Measurements from ENCODE around the gene PKD1L1.

The PKD1L1 gene

DNA sequence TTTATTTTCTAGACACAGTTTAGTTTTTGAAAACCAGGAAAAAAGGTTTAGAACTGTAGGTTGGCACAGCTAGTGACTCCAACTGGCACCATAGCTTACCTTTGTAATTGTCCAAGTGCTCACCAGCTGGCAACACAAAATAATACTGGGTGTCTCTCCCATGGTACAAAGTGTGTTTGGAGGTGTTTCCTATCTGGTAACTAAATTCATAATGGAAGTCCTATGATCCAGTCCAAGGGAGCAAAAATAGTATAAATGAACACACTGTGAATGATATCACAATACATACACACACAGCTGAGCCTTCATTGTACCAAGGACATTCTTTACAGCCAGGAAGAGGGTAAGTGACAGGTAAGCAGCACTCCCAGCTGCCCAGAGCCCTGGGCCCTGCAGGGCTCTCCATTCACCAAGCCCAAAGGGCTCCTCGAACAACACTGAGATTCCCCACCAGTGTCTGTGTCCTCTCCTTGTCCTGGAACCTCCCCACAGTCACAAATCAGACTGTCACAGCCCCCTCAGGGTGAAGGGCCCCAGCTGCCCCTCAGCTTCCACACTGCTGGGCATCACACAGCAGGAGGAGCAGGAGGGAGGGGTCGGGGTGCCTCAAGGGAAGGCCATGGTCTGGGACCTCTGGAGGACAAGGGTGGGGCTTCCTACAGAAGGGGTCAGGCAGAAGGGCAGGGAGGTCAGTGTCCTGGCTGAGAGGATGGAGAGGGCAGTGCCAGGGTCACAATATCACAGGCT is 72.1 kb downstream of the PKD1L1 start:
- DNase-seq (ENCODE audit: low read depth in 3 of 3, low spot score in 1 of 3), result no peak

DNA sequence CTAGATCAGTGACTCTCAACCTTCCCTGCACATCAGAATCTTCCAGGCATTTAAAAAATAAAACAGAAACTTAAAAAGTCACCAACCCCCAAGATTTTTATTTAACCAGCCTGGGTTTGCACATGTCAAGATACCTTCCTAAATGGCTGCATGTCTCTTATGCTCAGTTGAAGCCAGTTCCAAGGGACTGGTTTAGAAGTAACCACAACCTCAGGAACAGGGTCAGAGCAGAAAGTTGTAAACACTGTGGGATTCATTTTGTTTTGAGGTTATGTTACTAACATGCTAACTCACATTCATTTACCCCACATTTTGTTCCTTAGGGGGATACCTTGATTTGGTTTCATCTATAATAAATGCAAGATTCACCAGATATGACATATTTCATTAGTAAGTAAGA is 72.9 kb downstream of the PKD1L1 start:
- no peak for DNase-seq (ENCODE audit: low read depth in 3 of 3, low spot score in 1 of 3)

DNA sequence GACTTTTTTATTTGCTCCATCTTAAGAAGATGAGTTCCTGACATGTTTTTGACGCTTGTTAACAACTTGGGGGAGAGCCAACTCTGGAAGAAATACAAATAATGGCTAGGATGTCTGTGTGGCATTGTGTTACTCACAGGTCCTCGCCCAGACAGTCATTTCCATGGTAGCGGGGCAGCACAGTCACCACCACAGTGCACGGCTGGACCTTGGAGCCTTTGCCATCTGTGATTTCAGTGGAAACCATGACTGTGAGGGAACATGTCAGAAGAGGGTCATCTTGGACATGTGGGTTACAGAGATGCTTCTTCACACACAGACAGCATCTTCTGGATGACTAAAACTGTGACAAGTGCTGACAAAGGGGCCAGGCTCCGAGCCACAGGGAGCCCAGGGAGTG is 74.5 kb downstream of the PKD1L1 start:
- no peak for DNase-seq (ENCODE audit: low read depth in 3 of 3, low spot score in 1 of 3)

DNA sequence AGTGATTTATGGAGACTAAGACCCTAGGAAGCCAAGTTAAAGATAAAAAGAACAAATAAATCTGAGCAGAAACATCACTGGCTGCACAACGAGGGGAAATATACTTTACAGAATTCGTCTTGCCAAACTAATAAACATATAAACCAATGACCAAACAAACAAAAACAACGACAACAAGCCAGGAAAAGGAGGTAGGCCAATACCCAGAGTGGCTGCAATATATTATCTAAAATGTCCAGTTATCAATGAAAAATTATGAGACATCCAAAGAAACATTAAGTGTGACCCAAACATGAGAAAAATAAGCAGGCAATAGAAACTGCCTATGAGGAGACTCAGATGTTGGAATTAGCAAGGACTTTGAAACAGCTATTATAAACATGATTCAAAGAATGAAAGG is 81.0 kb downstream of the PKD1L1 start:
- no peak for DNase-seq (ENCODE audit: low read depth in 3 of 3, low spot score in 1 of 3)

DNA sequence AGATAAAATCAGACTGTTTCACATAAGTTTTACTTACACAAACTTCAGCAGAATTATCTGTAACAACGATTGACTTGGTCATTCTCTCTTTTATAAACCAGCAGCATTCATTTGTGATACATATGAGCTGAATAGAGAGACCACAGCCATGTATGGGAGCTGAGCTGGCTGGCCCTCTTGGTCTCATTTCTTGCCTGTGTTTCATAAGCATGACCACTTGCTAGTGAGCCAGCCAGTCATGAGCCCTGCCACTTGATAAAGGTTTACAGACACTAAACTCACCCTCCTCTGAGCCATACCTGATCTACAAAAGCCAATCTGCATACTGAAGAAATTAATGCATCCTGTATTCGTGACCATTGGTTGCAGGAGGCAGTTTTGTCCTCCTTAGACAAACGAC is 82.1 kb downstream of the PKD1L1 start:
- no peak for DNase-seq (ENCODE audit: low read depth in 3 of 3, low spot score in 1 of 3)

DNA sequence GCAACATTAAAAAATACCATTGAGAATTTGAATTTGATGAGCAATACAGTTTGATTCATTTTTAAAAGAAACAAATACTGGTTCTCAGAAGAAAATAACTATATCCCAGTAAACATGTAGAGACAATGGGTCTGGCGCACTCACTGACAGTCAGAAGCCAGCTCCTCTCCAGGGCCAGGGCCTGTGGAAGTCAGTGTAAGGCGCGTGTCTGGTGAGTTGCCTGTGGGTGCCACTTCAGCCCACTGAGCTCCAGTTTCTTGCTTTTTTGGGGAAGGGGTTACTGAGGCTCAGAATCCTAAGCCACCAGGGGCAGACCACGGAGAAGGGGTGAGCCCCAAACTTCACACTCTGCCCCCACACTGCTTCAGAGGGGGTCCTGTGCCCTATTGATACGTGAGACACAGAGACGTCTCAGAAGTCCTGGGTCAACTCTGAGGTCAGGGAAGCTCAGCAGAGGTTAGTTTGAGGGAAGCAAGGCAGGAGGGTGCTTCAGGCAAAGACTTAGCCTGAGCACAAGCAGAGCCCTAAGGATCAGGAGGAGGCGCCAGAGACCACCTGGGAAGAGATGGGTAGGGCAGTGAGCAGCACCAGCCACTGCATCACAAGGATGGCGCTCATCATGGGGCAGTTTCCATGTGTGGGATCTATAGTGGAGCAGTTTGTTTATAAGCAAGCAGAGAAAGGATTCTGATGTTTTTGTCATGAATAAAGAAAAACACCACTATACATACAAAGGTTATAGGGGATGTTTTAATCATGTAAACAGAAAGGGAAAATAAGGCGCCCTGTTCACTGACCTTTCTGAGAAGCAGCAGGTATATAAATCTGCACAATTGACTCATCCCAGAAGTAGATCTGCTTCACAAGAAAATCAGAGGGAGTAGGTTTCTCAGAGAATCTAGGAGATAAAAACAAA is 95.7 kb downstream of the PKD1L1 start:
- no peak for DNase-seq (ENCODE audit: low read depth in 3 of 3, low spot score in 1 of 3)

DNA sequence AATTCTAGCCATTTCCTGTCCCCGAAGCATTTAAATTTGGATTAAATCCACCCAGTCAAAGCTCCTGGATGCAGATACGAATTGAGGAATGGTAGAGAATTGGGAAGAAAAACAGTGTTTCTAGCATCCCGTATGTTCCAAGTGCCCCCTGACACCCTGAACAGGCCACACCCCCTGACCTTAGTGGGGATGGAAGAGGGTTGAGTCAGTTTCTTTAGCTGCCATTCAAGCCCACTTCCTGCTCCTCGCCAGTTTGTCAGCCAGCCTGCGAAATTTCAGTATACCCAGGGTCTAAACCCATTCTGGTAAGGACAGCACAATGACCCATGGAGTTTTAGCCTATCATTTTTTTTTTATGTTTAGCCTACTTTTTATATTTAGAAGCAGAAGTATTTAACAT is 101.1 kb downstream of the PKD1L1 start:
- no peak for DNase-seq (ENCODE audit: low read depth in 3 of 3, low spot score in 1 of 3)

DNA sequence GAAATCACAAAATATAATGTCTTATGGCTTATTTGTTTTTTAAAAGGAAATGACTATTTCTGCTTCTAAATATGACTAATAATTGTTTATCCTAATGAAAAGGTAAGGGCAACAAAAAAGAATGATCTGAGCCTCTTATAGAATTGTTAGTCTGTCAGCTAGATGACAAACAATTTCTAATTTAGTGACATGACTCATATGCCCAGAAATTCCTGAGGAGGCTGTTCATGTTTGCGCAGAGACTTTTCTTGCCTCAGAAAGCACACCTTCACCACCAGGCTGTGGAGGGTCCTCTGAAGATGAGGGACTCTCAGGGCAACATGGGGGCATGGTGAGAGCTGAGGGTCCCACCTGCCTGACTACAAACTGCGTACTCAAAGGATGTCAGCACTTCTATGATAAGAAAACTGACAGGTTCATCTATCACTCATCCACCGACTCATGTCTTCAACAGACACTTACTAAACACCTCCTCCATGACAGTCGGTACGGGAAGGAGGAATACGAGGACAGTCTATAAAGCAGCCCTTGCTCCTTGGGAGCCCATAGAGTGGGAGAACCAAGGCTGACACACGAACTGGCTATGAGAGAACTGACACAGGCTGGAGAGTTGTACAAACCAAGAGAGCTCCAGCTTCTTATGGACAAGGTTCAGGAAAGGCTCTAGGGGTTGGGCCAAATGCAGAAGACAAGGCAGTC is 102.0 kb downstream of the PKD1L1 start:
- DNase-seq (ENCODE audit: low read depth in 3 of 3, low spot score in 1 of 3), result no peak

DNA sequence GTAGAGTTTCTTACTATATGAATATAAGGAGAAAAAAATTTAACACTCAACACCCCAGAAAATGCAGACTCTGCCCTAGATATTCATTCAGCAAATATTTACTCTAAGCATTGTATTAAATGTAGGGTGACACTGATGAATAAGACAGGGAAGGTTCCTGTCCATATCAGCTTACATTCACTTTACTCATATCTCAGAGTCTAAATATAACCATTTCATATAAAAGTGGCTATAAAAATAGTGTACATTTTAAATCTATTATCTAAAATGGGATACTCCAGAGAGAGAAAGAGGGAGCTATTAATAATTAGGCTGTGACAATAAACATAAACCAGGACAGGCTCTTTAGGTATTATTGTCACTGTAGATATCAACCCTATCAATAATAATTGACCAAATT is 104.0 kb downstream of the PKD1L1 start:
- no peak for DNase-seq (ENCODE audit: low read depth in 3 of 3, low spot score in 1 of 3)

DNA sequence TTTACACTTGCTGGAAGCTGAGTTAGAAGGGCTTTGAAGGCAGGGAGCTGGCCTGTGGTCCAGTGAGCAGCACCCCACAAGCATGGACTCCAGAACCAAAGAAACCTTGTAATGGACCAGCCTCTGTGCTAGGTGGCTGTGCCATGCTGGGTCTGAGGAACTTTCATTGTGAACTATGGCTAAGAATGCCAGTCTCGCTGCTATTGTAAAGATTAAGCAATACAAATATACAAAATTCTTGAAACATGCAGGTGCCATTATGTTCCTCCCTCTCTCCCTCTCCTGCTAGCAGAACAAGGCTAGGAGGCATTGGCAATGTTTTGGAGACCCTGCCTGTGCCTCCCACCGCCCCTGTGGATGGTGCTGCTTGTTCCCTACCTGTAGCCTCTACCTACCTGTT is 105.0 kb downstream of the PKD1L1 start:
- no peak for DNase-seq (ENCODE audit: low read depth in 3 of 3, low spot score in 1 of 3)

DNA sequence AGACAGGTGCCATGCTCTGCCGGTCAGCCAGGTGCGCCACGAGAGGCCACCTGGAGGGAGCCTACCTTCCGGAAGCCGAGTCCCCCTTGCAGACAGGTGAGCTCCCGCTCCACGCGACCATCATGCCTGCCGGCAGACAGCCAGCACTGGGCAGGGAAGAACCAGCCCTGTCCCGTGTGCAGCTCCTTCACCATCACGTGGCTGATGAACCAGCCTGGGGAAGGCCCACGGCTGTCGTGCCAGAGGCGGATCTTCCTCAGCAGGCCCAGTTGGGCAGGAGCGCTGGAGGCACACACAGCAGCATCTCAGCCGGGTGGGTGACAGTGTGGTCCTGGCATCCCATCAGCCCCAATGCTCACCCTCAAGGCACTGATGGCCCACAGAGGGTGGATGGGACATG is 108.9 kb downstream of the PKD1L1 start:
- no peak for DNase-seq (ENCODE audit: low read depth in 3 of 3, low spot score in 1 of 3)

DNA sequence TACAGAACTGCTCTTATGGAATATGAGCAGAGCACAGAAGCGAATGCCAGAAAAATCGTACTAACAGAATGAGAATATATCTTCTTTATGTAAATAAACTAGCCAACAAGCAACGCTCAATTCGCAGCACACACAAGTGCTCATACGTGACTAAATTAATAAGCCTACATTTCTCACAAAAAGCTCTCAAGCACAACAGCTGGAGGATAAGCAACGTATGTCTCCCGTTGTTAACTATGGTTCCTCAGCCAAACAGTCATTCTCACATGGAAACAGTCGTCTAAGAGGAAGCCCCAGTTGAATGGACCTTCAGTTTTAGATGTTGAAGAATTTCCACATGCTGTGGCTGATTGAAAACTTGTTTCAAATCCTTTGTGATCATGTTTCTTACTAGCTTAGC is 110.4 kb downstream of the PKD1L1 start:
- DNase-seq (ENCODE audit: low read depth in 3 of 3, low spot score in 1 of 3), result no peak

DNA sequence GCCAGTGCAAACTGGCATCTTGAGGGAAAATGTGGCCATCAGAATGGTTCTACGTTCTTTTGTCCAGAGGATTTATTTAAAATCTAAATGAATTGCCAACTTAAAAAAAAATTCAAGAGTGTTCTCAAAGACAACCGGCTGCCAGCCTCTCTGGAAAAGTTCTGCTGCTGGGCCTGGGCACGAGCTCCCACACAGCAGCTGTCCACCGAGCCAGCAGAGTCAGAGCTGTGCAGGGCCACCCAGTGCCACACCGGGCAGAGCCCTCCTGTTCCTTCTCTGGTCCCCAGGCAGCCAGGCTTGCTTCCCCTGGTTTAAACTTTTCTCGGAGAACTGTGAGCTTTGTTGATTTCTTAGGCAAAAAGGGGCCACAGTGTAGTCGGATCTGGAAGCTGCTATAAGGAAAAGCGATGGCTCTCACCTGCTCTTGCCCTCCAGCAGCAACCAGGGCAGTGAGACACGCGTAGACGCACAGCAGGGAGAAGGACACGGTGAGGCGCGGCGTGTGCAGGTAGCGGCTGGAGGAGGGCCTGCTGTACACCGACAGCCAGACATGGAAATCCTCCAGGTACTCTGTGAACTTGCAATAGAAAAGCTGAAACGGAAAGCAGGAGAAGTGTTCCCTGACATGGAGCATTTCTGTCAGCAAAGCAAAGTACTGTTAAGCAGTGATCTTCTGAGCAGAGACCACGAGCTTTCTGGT is 111.6 kb downstream of the PKD1L1 start:
- no peak for DNase-seq (ENCODE audit: low read depth in 3 of 3, low spot score in 1 of 3)

DNA sequence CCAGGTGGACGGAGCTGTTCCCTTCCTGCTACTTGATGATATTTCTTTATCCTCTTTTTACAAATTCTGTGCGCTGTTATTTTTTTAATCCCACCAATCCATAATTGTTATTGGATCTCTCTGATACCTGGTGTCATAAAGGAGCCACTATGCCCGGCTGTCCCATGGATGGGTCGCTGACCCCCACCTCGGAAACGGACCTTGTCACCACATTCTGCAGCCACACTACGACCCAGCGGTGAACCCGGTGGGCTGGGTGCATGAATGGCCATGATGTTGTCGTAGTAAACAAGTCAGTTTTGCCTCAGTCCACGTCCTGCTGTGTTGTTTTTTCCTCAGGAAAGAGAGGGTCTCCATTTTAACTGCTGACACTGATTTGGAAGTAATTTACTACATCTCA is 112.2 kb downstream of the PKD1L1 start:
- DNase-seq (ENCODE audit: low read depth in 3 of 3, low spot score in 1 of 3), result no peak

DNA sequence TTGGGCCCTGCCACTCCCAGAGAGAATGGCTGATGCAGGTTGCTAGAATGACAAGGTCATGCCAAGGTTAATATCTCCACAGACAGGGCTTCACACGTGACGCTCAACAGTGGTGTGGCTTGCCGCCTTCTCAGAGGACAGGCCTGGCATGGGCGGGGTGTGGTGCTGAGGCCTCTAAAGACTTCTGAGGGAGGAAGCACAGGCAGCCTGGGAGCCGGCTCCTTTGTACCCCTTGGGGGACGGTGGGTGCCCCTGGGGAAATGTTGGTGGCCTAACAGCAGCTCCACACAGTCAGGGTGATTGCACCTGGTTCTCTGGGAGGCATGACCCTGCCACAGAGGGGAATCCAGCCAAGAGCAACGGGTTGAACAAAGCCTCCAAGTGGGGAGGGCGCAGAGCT is 115.1 kb downstream of the PKD1L1 start:
- no peak for DNase-seq (ENCODE audit: low read depth in 3 of 3, low spot score in 1 of 3)

DNA sequence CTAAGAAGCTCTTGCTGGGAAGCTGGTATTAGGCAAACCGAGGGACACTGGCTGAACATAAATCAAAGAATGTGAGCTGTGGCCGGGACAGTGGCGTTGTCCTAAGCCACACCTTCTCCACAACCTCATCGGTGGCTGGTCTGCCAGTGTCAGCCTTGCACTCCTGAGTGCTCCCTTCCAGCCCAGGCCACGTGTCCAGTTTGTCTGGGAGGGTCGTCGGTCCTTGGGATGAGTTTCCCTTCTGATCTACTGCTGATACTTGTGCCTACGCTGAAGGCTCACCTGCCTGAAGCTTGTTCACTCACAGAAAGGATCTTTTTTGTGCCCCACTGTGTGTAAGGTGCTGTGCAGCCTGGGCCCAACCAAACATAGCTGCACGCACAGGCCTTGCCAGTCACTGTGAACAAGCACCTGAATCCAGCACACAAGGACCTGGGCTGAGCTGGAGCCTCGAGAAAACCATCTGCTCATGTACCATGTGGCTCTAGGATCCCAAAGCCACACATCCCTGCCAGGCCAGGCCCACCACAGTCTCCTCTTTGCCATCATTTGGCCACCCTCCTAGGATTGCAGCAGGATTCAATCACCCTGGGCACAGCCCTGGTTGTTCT is 116.1 kb downstream of the PKD1L1 start:
- no peak for DNase-seq (ENCODE audit: low read depth in 3 of 3, low spot score in 1 of 3)

DNA sequence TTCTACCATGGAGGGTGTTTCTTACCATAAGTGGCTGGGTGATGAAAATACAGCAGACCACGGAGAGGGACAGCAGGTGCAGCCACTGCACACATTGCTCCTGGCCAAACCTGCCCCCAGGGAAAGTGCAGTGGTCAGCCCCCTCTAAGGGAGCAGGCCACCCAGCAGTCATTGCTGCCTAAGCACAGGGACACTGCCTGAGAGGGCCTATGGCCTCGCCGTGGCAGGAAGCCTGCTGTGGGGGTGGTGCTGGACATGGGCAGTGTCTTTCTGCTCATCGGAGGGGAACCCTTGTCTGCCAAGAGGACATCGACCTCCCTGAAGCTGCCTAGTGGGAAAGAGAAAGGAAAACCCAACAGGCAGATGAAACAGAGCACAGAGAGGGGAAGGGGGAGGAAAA is 118.3 kb downstream of the PKD1L1 start:
- no peak for DNase-seq (ENCODE audit: low read depth in 3 of 3, low spot score in 1 of 3)

DNA sequence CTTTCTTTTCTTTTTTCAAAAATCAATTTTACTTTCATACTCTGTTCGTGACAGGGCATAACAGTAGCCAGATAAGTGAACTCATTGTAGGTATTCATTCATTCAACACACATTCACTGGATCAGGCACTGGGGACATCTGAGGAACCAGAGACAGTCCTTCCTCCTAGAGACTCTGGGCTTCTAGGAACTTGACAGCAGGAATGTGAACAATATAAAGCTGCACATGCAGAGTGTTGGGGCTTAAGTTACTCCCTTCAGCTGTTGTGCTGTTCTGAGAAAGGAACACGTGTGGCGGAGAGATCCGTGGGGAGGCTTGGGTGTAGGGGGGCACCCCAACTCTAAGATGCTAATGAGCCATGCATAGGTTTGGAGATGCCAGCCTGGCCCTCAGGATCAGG is 120.4 kb downstream of the PKD1L1 start:
- DNase-seq (ENCODE audit: low read depth in 3 of 3, low spot score in 1 of 3), result no peak

DNA sequence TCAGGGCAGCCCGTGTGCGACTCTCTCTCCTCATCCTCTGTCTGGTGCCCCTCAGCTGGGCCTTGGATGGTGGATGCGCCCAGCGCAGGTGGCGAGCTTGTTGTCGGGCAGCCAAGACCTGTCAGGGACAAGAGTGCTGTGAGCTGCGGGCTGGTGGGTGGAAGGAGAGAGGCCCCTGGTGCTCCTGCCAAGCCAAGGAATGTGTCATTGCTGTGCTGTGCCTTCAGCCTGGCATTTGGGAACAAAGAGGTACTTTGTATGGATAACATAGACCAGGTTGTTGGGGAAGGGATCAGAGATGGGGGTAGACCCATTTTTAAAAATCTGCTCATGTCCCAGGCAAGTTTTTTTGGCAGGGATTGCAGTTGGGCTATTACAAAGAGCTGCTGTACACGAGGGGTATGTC is 120.9 kb downstream of the PKD1L1 start:
- no peak for DNase-seq (ENCODE audit: low read depth in 3 of 3, low spot score in 1 of 3)

DNA sequence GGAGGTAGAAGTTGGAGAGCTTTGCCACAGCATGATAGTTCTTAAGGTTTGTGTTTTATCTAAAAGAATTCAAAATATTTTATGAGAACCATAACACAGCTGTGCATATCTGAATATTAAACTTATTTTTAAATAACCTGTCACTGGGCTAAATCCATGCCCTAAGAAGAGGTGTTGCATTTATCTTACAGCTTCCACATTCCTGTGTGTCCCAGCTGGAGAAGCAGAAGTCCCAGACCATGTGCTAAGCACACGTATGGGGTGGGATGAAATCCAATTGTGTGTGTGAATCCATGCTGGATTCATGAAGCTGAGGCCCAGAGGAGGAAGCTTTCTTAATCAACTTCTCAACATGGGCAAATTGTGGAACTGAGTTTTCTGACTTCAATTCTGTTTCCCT is 121.5 kb downstream of the PKD1L1 start:
- DNase-seq (ENCODE audit: low read depth in 3 of 3, low spot score in 1 of 3), result no peak

DNA sequence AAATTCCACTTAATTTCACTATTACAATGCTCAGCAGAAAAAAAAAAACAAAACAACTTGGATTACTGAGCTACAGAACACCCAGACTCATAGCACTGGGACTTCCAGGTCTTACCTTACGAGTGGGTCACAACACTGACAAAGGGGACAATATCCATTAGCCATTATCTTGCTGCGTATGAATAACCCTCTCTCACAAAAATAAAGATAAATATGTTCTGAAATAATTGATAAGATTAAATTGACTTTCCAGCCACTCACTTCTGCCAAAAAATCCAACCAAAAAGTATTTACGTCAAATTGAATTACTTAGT is 128.7 kb downstream of the PKD1L1 start:
- DNase-seq (ENCODE audit: low read depth in 3 of 3, low spot score in 1 of 3), result no peak
